ENCODE data around the gene SNAPC2.
"Not testable (repeated sequence)": the region's sequence is repeated elsewhere in the genome, so short reads cannot be mapped to it uniquely, and the experiment has no call there.

SNAPC2 gene

DNA sequence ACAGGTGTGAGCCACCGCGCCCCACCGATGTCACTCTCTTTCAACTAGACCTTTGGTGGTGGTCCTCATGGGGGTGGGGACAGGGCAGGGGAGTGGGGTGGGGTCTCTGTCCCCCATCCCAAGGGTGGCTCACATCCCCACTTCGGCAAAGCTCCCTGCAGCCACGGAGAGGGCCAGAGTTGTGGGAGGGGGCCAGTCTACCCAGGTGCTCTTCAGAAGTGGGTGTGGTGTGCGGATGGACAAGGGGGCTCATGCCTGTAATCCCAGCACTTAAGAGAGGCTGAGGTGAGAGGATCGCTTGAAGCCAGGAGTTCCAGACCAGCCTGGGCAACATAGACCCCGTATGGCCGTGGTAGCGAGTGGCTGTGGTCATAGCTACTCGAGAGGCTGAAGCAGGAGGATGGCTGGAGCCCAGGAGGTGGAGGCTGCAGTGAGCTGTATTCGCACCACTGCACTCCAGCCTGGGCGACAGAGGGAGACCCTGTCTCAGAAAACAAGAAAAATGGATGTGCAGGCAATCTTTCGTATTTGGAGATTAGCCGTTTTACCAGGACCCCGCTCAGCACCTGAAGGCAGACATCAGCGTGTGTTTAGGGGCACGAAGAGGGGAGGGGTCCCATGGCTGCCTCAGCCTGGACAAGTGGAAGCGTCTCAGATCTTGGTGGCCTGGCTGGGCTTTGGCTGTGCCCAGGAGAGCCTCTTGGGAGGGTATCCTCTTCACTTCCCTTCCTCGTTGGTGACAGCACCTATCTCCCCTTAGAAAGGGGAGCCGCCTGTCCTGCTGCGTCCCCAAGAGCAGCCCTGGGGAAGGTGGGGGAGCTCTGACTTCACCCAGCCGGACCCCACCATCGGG lies 4.7 kb upstream of the SNAPC2 start:
- H3K4me3 ChIP-seq (ENCODE audit: low read length) = peak overlapping the region; percentile 4
- TF ChIP-seq, protein P1, sequence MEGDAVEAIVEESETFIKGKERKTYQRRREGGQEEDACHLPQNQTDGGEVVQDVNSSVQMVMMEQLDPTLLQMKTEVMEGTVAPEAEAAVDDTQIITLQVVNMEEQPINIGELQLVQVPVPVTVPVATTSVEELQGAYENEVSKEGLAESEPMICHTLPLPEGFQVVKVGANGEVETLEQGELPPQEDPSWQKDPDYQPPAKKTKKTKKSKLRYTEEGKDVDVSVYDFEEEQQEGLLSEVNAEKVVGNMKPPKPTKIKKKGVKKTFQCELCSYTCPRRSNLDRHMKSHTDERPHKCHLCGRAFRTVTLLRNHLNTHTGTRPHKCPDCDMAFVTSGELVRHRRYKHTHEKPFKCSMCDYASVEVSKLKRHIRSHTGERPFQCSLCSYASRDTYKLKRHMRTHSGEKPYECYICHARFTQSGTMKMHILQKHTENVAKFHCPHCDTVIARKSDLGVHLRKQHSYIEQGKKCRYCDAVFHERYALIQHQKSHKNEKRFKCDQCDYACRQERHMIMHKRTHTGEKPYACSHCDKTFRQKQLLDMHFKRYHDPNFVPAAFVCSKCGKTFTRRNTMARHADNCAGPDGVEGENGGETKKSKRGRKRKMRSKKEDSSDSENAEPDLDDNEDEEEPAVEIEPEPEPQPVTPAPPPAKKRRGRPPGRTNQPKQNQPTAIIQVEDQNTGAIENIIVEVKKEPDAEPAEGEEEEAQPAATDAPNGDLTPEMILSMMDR (conservative IDR thresholded peaks at IDR 0.05; ENCODE audit: low read depth, low read length) = no peak
- DNase-seq (ENCODE audit: low read depth) = no peak

- peak overlapping the region; percentile 4 for H3K4me3 ChIP-seq (ENCODE audit: low read length)
- DNase-seq (ENCODE audit: low read depth) = no peak
- TF ChIP-seq, protein P1 (conservative IDR thresholded peaks at IDR 0.05; ENCODE audit: low read depth, low read length) = no peak
Observed at GRCh38 chr19:7916103-7916954, 3.8 kb upstream of the SNAPC2 start.

DNA sequence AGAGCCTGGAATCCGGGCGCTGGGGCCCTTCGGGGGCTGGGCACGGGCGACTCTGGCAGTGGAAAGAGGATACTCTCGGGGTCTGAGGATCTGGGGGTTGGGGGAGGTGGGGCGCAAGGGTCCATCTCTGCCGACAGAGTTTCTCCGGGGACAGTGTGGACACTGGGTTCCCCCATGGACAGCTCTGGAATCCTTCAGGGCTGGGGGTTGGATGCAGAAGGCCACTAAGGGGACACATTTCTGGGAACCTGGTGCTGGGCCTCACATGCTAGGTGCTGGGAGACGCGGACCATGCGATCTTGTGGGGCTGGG lies 3.2 kb upstream of the SNAPC2 start:
- DNase-seq (ENCODE audit: low read depth) = no peak
- H3K4me3 ChIP-seq (ENCODE audit: low read length) = peak overlapping the region; percentile 14
- TF ChIP-seq, protein P1 (conservative IDR thresholded peaks at IDR 0.05; ENCODE audit: low read depth, low read length) = no peak

GRCh38 chr19:7917267-7918061 lies 2.7 kb upstream of the SNAPC2 start:
- TF ChIP-seq, protein P1 (conservative IDR thresholded peaks at IDR 0.05; ENCODE audit: low read depth, low read length) = peak; percentile 64

GRCh38 chr19:7918062-7918614 lies 2.0 kb upstream of the SNAPC2 start:
- H3K4me3 ChIP-seq (ENCODE audit: low read length) = not testable (repeated sequence)

More at GRCh38 chr19:7917267-7918061, 2.7 kb upstream of the SNAPC2 start:
- no peak for DNase-seq (ENCODE audit: low read depth)
- peak overlapping the region; percentile 14 for H3K4me3 ChIP-seq (ENCODE audit: low read length)

GRCh38 chr19:7918615-7919421 lies 1.3 kb upstream of the SNAPC2 start:
- no peak for DNase-seq (ENCODE audit: low read depth)
- TF ChIP-seq, protein P1 (conservative IDR thresholded peaks at IDR 0.05; ENCODE audit: low read depth, low read length) = no peak
- H3K4me3 ChIP-seq (ENCODE audit: low read length) = no peak overlapping the region

More at GRCh38 chr19:7918062-7918614, 2.0 kb upstream of the SNAPC2 start:
- not testable (repeated sequence) for DNase-seq (ENCODE audit: low read depth)

Data from retinal pigment epithelial cell (primary cell).